Colonic mucosa (tissue), 4 donors: ENCODE measurements around the gene PTTG2. TPM values are rescaled to one million over a fixed set of nuclear protein-coding genes. Genes with fewer than 3 reads are reported as not detected.

Source experiments
- DNase-seq: peaks from one replicate; pipeline ENCODE4 v3.0.0-alpha.2; 2020
- H3K27ac ChIP-seq: fragments of 200-600 bp; one replicate; pipeline ENCODE4 v1.8.0; 2021
- H3K27me3 ChIP-seq: fragments of 200-600 bp; one replicate; pipeline ENCODE4 v1.8.0; 2021
- H3K36me3 ChIP-seq: fragments of 200-600 bp; one replicate; pipeline ENCODE4 v1.8.0; 2021
- H3K4me1 ChIP-seq: fragments of 200-600 bp; one replicate; pipeline ENCODE4 v1.8.0; 2021; ENCODE audit warnings: mild to moderate bottlenecking
- H3K4me3 ChIP-seq: fragments of 200-600 bp; one replicate; pipeline ENCODE4 v1.8.0; 2021
- H3K9ac ChIP-seq, 2 donors: one replicate each; pipeline ENCODE4 v1.7.0; 2013; ENCODE audit warnings: control low read depth in 2 of 2, low read depth in 2 of 2, low read length in 2 of 2
- H3K9me3 ChIP-seq: fragments of 200-600 bp; one replicate; pipeline ENCODE4 v1.8.0; 2021
- intact Hi-C: fragments of 100-400 bp; cut with DNase I; formaldehyde crosslinking; loops from one replicate; pipeline ENCODE4 v1.14.1; 2022
- total RNA-seq, 2 donors: library from RNA; stranded (reverse); fragmentation: NEBNext Ultra II Directional in 1 of 2; extraction: Animal tissue kit (Norgen Biotek cat#: 25700) in 1 of 2; gene quantifications; one replicate each; pipeline ENCODE4 v1.2.1, GENCODE V29; 2021
- TF ChIP-seq, protein P1 (sequence below): fragments of 200-600 bp; IDR thresholded peaks from one replicate; pipeline ENCODE4 v1.8.0; 2022; ENCODE audit warnings: antibody characterized with exemption, mild to moderate bottlenecking
- donor health status: healthy.
- donor health status: DM: no; HTN: no; CAD: no.
- donor health status: DM: no; HTN: no; CAD: no.

Gene PTTG2
- total RNA-seq, 2 donors from 2014 or later: 0.91 TPM; not detected in 1

DNA sequence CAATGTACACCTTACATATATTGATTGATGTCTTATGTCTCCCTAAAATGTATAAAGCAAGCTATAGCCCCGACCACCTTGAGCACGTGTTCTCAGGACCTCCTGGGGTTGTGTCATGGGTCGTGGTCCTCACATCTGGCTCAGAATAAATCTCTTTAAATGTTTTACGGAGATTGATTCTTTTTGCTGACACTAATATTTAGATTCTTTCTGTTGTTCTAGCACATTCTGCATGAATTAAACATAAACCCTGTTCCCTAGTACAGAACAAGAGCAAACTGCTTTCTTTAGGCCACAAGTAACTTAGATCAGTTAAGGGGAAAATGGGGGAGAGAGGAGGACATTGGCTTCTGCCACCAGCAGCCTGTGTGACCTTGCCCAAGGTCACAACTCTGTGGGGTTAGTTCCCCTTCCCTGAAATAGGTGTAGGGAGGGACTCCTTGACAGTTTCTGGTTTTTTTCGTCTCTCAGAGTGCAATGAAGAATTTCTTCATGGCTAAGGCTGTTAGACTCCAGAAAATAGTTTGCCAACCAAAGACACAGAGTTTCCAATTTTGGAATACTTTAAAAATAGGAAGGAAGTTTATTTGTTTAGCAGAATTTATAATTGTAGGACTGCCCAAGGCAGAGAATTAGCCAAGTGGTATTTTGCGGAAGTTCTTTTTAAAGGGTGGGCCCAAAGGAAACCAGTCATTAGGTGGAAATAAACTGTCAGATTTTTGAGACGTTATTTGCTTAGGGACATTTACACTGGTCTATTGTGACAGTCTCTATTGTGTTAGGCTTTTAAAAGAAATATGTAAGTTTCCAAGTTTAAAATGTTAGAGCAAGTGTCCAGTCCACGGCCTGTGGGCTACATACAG lies 29.4 kb downstream of the PTTG2 start:
- no peaks in the 10 kb centered on the region for H3K27me3 ChIP-seq
- DNase-seq: no peak
- intact Hi-C loops: no loop called here
- no peaks in the 10 kb centered on the region for H3K4me1 ChIP-seq
- no peak overlapping the region for H3K4me3 ChIP-seq
- H3K9me3 ChIP-seq: no peaks in the 10 kb centered on the region
- H3K9ac ChIP-seq: no peak overlapping the region
- H3K27ac ChIP-seq: no peak overlapping the region
- no peaks in the 10 kb centered on the region for H3K36me3 ChIP-seq
- TF ChIP-seq, protein P1, sequence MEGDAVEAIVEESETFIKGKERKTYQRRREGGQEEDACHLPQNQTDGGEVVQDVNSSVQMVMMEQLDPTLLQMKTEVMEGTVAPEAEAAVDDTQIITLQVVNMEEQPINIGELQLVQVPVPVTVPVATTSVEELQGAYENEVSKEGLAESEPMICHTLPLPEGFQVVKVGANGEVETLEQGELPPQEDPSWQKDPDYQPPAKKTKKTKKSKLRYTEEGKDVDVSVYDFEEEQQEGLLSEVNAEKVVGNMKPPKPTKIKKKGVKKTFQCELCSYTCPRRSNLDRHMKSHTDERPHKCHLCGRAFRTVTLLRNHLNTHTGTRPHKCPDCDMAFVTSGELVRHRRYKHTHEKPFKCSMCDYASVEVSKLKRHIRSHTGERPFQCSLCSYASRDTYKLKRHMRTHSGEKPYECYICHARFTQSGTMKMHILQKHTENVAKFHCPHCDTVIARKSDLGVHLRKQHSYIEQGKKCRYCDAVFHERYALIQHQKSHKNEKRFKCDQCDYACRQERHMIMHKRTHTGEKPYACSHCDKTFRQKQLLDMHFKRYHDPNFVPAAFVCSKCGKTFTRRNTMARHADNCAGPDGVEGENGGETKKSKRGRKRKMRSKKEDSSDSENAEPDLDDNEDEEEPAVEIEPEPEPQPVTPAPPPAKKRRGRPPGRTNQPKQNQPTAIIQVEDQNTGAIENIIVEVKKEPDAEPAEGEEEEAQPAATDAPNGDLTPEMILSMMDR: no peak

DNA sequence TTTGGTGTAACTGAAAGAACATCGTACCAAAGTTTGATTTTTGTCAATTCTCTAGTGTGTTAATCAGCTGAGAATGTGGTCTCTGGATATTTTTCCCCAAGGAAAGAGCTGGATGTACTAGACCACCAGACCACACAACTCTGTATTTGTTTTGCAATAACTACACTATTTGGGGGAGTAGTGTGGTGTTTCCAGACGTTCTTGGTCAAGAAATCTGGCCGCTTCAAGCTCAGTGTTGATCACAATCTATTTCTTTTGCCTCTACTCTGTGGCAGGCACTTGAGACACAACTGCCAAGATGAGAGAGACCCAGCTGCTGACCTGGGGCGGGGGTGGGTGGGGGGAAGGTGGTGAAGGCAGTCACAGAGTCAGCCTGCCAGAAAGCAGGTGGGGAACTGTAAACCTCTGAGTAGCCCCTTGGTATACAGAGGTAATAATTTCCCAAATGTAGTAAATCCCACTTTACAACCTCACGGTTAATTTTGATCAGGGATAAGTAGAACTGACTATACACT lies 30.6 kb downstream of the PTTG2 start:
- no peak for DNase-seq
- Histone ChIP-seq H3K36me3 (no peaks in the 10 kb centered on the region), H3K9me3 (no peaks in the 10 kb centered on the region), H3K4me1 (peaks cover under 1% of the 10 kb centered on the region), H3K27me3 (no peaks in the 10 kb centered on the region), H3K9ac (no peak overlapping the region), H3K4me3 (no peak overlapping the region), H3K27ac (no peak overlapping the region)
- intact Hi-C loops: no loop called here
- TF ChIP-seq, protein P1: no peak

DNA sequence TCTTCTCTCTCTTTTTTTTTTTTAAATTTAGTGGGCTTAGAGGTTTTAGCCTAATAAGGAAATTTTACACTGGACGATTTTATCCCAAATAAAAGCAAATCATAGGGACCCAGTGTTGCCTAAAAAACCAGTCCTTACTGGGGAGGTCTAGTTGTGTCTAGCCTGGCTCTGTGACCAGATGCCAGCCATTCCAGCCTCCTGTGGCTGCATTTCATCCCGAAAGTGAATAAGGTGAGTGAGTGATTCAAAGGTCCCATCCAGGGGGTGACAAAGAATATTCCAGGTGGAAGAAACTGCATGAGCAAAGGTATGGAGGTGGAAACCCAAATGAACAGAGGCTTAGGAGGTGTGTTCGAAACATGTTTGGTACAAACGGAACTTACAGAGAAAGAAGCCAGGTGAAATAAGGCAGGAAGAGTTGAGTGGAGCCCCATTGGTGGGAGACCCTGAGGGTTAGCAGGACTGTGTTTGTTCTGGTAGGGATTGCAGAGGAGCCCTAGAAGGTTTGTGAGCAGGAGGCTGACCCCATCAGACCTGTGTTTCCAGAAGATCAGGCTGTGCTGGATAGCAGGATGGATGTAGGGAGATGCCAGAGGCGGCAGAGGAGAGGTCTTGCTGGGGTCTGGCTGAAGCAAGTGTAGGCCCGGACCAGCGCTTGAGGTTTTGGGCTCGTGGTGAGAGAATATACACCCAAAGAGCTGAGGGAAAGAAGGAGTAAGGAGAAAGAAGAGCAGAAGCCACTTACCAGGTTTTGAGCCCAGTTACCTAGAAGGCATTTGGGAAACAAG lies 31.6 kb downstream of the PTTG2 start:
- Histone ChIP-seq H3K4me1 (peaks cover 3% of the 10 kb centered on the region), H3K27ac (no peak overlapping the region), H3K9me3 (no peaks in the 10 kb centered on the region), H3K4me3 (no peak overlapping the region), H3K9ac (no peak overlapping the region), H3K36me3 (no peaks in the 10 kb centered on the region), H3K27me3 (no peaks in the 10 kb centered on the region)
- intact Hi-C loops: no loop called here
- TF ChIP-seq, protein P1: no peak
- no peak for DNase-seq

DNA sequence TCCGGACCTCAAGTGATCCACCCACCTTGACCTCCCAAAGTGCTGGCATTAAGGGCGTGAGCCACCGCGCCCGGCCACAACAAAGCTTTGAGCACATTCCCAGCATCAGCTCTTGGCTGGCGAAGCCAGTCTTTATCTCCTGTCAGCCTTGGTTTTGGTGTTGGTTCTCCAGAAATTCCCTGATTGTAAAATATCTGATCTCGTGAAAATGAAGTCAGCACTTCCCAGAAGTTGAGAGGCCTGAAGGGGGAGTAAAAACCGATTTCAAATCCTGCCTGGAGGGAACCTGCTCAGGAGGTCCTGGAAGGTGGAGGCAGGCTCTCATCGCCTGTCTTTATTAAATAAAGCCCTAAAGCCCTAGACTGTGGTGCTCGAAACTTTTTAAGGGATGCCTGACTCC lies 33.6 kb downstream of the PTTG2 start:
- Histone ChIP-seq H3K9me3 (no peaks in the 10 kb centered on the region), H3K4me1 (peaks cover 3% of the 10 kb centered on the region), H3K36me3 (no peaks in the 10 kb centered on the region), H3K9ac (no peak overlapping the region), H3K27ac (no peak overlapping the region), H3K4me3 (no peak overlapping the region), H3K27me3 (no peaks in the 10 kb centered on the region)
- intact Hi-C loops: no loop called here
- no peak for DNase-seq
- TF ChIP-seq, protein P1: no peak

DNA sequence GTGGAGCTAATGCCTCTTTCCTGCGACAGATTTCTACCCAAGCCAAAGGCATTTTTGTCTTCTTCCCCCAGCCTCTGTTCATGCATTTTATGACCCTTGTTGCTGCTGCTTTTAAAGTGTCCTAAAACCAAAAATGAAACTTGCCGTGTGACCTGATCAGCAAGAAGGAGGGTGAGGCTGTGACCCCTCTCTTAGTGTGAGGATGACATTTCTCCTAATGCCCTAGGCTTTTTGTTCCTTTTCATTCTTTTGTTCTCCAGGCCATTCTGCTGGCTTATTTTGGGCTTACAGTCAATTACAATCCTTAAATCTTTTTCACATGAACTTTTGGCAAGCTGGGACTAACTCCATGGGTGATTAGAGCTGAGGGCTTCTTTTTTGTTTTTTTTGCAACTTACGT lies 34.4 kb downstream of the PTTG2 start:
- H3K9me3 ChIP-seq: no peaks in the 10 kb centered on the region
- TF ChIP-seq, protein P1: no peak
- peaks cover 3% of the 10 kb centered on the region for H3K4me1 ChIP-seq
- no peak for DNase-seq
- H3K27ac ChIP-seq: no peak overlapping the region
- H3K4me3 ChIP-seq: no peak overlapping the region
- H3K9ac ChIP-seq: no peak overlapping the region
- intact Hi-C loops: no loop called here
- H3K27me3 ChIP-seq: no peaks in the 10 kb centered on the region
- H3K36me3 ChIP-seq: no peaks in the 10 kb centered on the region
